Body of pancreas (tissue), 4 donors: Measurements from ENCODE around the gene GNMT. TPM values are rescaled to one million over a fixed set of nuclear protein-coding genes. Genes with fewer than 3 reads are reported as not detected.
"Not testable (repeated sequence)": the region's sequence is repeated elsewhere in the genome, so short reads cannot be mapped to it uniquely, and the experiment has no call there.

Experiments used
- ATAC-seq: fragments of 150-250 bp; one replicate; pipeline ENCODE4 v1.9.1; 2016
- DNase-seq, 4 donors: peaks; one replicate each; pipeline ENCODE4 v3.0.0-alpha.2; 2019
- H3K27ac ChIP-seq, 4 donors: fragments of 200-600 bp; sonication (generic); 1 replicate in 3 of 4; 2 replicates in 1 of 4; pipeline versions ENCODE4 v1.5.1 to v1.6.1; 2016 to 2019; ENCODE audit warnings: mild to moderate bottlenecking in 1 of 4, mixed read lengths in 1 of 4, moderate library complexity in 1 of 4
- H3K27me3 ChIP-seq, 2 donors: fragments of 200-600 bp; sonication (generic); one replicate each; pipeline ENCODE4 v1.6.0; 2016; ENCODE audit warnings: mild to moderate bottlenecking in 1 of 2
- H3K36me3 ChIP-seq, 2 donors: fragments of 200-600 bp; sonication (generic); replicated peaks in 1 of 2; 2 replicates each; pipeline ENCODE4 v1.5.1; 2016; ENCODE audit warnings: low read depth in 2 of 2; ENCODE audit not compliant: insufficient read depth in 1 of 2
- H3K4me1 ChIP-seq: fragments of 200-600 bp; sonication (generic); one replicate; pipeline ENCODE4 v1.6.0; 2016
- H3K4me3 ChIP-seq, 2 donors: fragments of 200-600 bp; sonication (generic); 1 replicate in 1 of 2; 2 replicates in 1 of 2; pipeline ENCODE4 v1.5.1; 2016 to 2019
- H3K9me3 ChIP-seq, 3 donors: fragments of 200-600 bp; sonication (generic); 1 replicate in 2 of 3; 2 replicates in 1 of 3; pipeline ENCODE4 v1.5.1; 2016
- CTCF ChIP-seq, 7 experiments: fragments of 450-650 bp in 4 of 7; fragments of 200-600 bp in 3 of 7; sonication (generic) in 3 of 7; IDR thresholded peaks; one replicate each; pipeline ENCODE4 v1.5.1; 2016 to 2019; ENCODE audit warnings: antibody characterized with exemption in 7 of 7
- POLR2A ChIP-seq, 3 donors: fragments of 450-650 bp; IDR thresholded peaks; one replicate each; pipeline ENCODE4 v1.6.1; 2016; ENCODE audit warnings: antibody characterized with exemption in 3 of 3, mild to moderate bottlenecking in 2 of 3
- WGBS, 2 donors: methylation state at CpG; one replicate each; pipeline ENCODE4 v1.1.5; 2017; 5-methylcytosine and 5-hydroxymethylcytosine counted together
- intact Hi-C: fragments of 100-400 bp; cut with DNase I; formaldehyde crosslinking; loops from one replicate; pipeline ENCODE4 v1.15.1; 2023
- total RNA-seq, 2 donors: library from RNA; depleted of rRNA; stranded (reverse); fragments of >200 nt; gene quantifications; one replicate each; pipeline ENCODE4 v1.1.0, GENCODE V29; 2016

The GNMT gene
- total RNA-seq, 2 donors from 2014 or later, result 67.2 to 630 TPM

GRCh38 chr6:42993445-42993844 lies 32.9 kb downstream of the GNMT start:
- Histone ChIP-seq H3K4me1 (no peaks in the 10 kb centered on the region), H3K4me3 (no peak overlapping the region), H3K27ac (no peak overlapping the region), H3K9me3 (no peaks in the 10 kb centered on the region), H3K27me3 (no peaks in the 10 kb centered on the region), H3K36me3 (peaks cover 0 to 8% of the 10 kb centered on the region in 2 donors)
- DNase-seq (no peak), ATAC-seq (no peak)
- 88 to 92% methylated on average over 2 of the region's 2 CpGs for WGBS, 2 donors
- TF ChIP-seq POLR2A (IDR thresholded peaks at IDR 0.05), result no peak
- TF ChIP-seq CTCF (IDR thresholded peaks at IDR 0.05), result no peak
- intact Hi-C loops, result no loop called here

- H3K36me3 ChIP-seq, result no peaks in the 10 kb centered on the region
- no peaks in the 10 kb centered on the region for H3K9me3 ChIP-seq
- intact Hi-C loops, result no loop called here
- H3K4me3 ChIP-seq, result no peak overlapping the region
- no peaks in the 10 kb centered on the region for H3K4me1 ChIP-seq
- no peak for DNase-seq
- TF ChIP-seq POLR2A (IDR thresholded peaks at IDR 0.05), result no peak
- no peak for TF ChIP-seq CTCF (IDR thresholded peaks at IDR 0.05)
- ATAC-seq, result no peak
- H3K27me3 ChIP-seq, result no peaks in the 10 kb centered on the region
- no peak overlapping the region for H3K27ac ChIP-seq
Measured at GRCh38 chr6:42996513-42996912, 36.0 kb downstream of the GNMT start.

GRCh38 chr6:42998205-42998604 lies 37.7 kb downstream of the GNMT start:
- H3K27ac ChIP-seq, H3K4me3 ChIP-seq, H3K9me3 ChIP-seq, H3K27me3 ChIP-seq, ATAC-seq, H3K36me3 ChIP-seq, H3K4me1 ChIP-seq, intact Hi-C loops, DNase-seq: not testable (repeated sequence)
- 74 to 85% methylated on average over 9 of the region's 9 CpGs for WGBS, 2 donors

- ATAC-seq, result no peak
- Histone ChIP-seq H3K4me3 (no peak overlapping the region), H3K4me1 (no peaks in the 10 kb centered on the region)
Measured at GRCh38 chr6:43001843-43002242, 41.3 kb downstream of the GNMT start.

GRCh38 chr6:43005844-43006243 lies 45.3 kb downstream of the GNMT start:
- H3K36me3 ChIP-seq, result peaks cover 0 to 9% of the 10 kb centered on the region in 2 donors

More at GRCh38 chr6:43001843-43002242, 41.3 kb downstream of the GNMT start:
- Histone ChIP-seq H3K27ac (no peak overlapping the region), H3K36me3 (peaks cover 0 to under 1% of the 10 kb centered on the region in 2 donors), H3K27me3 (no peaks in the 10 kb centered on the region), H3K9me3 (no peaks in the 10 kb centered on the region)
- TF ChIP-seq CTCF (IDR thresholded peaks at IDR 0.05), result no peak
- TF ChIP-seq POLR2A (IDR thresholded peaks at IDR 0.05), result no peak
- 91 to 96% methylated on average over 8 of the region's 8 CpGs for WGBS, 2 donors
- intact Hi-C loops, result no loop called here
- DNase-seq, result no peak

More at GRCh38 chr6:43005844-43006243, 45.3 kb downstream of the GNMT start:
- 78 to 86% methylated on average over 4 to 5 of the region's 5 CpGs for WGBS, 2 donors
- no peak for TF ChIP-seq CTCF (IDR thresholded peaks at IDR 0.05)
- no peak for TF ChIP-seq POLR2A (IDR thresholded peaks at IDR 0.05)
- ATAC-seq (no peak), DNase-seq (no peak)
- no peak overlapping the region for H3K27ac ChIP-seq
- no peak overlapping the region for H3K4me3 ChIP-seq
- H3K9me3 ChIP-seq, result no peaks in the 10 kb centered on the region
- H3K27me3 ChIP-seq, result no peaks in the 10 kb centered on the region
- no peaks in the 10 kb centered on the region for H3K4me1 ChIP-seq
- intact Hi-C loops, result no loop called here
